HG03045 (cell line): ENCODE data around the gene AGBL1.
"Not testable (repeated sequence)": the region's sequence is repeated elsewhere in the genome, so short reads cannot be mapped to it uniquely, and the experiment has no call there.

Source experiments
- ATAC-seq: cut with Tn5 transposase; IDR thresholded peaks from one replicate; pipeline ENCODE4 v1.9.1; 2021; ENCODE audit warnings: mild to moderate bottlenecking, moderate library complexity; ENCODE audit not compliant: unreplicated experiment

AGBL1 gene

DNA sequence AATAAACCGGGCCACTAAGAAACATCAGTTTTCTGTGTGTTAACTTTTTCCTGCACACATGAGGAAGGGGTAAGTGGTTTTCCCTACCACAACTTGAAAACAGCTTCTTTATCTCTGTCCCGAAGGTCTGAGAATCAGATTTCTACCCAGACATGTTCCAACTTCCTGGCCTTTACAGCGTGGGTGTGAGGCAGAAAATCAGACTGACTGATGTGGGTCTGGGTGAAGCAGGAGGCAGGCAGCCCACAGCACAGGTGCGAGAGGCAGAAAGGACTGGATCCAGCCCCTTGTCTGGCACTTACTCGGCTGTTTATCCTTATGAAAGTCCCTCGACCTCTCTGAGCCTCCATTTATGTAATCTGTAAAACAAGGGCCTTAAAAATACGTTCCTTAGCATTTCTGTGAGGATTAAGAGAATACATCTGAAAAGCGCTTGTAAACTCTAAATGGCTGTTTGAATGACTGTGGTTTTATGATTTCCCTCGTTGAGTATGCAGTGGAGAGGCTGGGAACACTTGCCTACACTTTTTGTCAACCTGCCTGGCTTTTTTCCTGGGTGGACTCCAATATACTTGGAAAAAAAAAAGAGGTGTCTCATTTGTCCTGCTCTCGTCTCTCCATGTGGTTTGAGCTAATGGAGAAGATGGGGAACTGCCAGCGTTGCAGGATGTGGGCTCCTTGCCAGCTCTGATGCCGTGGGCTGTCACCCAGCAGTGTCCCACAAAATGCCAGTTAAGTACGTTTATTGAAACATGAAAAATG lies 3.1 kb downstream of the AGBL1 start:
- no peak for ATAC-seq

- ATAC-seq: no peak
Measured at GRCh38 chr15:86087808-86088207, 8.1 kb downstream of the AGBL1 start.

- no peak for ATAC-seq
Measured at GRCh38 chr15:86089422-86089821, 9.8 kb downstream of the AGBL1 start.

- no peak for ATAC-seq
Measured at GRCh38 chr15:86101818-86102217, 22.1 kb downstream of the AGBL1 start.

DNA sequence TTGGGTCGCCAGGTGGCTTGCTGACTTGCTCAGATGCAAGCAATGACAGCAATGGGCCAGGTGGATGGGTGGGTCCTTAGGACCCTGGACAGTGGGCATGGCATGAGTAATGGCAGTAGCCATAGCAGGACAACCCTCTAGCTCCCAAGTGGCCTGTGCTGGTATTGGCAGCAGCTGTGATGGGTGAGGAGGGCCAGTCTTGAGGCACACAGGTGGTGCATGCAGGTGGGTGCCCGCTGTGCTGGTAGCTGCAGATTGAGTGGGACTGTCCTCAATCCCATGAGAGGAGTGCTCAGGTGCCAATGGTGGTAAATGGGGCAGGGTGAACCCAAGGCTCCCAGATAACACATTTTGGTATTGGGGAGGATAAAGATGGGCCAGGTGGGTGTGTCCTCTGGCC lies 24.2 kb downstream of the AGBL1 start:
- ATAC-seq: no peak

DNA sequence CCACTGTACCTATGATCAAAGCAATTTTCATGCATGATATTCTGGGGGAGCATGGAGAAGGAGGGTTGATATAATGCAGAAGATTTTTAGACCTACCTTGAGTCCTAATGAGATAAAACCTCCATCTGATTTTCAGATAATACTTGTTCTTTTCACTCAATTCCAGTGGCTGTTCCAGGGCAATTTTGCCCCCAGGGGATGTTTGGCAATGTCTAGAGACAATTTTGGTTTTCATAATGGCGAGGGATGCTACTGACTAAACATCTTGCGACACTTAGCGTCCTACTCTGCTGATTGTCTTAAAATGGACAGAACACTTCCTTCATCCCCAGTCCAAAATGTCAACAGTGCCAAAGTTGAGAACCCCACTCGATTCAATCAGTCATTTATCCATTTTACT lies 26.6 kb downstream of the AGBL1 start:
- ATAC-seq: no peak

DNA sequence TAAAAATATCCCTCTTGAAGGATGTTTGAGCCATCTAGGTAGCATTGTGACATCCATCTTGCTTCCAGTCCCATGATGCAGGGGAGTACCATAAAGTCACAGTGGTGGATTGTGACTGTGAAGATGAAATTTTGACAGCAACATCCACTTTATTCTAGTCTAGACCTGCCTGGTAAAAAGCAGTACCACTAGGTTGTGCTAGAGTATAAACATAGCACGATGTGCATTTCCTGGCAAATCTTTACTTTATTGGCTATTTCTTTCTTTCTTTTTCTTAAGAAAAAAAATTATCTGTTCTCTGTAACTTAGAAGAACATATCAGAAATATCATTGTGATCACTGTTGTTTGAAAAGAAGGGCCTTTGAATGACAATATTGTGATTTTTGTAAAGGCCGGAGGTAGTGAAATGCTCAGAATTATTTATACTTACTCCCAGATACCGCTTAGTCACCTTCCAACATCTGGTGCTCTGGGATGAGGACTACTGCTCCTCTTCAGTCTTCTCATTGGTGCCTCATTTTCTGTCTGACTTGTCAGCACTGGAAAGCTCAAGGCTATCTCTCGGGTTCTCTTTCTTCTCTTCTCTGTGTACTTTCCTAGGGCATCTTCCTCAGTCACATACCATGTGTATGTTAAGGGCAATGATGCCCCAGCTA lies 35.6 kb downstream of the AGBL1 start:
- no peak for ATAC-seq

DNA sequence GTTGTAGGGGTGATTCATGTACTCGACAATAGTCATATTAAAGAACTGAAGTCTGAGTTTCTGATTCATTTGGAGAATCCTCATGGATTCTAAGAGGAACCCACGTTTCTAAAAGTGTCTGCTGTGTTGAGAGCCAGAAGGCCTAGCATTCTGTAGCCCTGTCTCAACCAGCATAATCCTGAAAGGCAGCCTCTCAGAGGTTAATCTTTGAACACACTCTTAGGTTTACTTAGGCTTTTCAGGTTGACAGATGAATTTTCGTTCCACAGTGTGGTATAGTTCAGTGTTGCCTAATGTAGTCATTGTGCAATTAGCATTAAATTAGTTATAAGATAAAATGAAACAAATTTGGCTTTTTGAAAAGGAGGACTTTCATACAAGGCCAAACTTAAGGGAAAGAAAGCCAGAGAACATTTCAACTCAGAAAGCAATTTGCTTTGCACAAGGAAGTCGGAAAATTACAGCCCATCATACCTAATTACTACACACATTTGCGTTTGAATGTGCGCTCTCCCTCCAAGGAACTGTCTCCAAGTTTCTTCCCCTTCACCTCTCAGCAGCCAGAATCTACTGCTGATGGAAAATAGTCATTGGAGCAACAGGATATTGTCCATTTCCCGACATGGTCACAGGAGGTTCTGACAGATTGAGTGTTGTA lies 42.0 kb downstream of the AGBL1 start:
- ATAC-seq: no peak

- not testable (repeated sequence) for ATAC-seq
Measured at GRCh38 chr15:86122691-86123391, 43.2 kb downstream of the AGBL1 start.

GRCh38 chr15:86125775-86126174 lies 46.1 kb downstream of the AGBL1 start:
- no peak for ATAC-seq

- no peak for ATAC-seq
Measured at GRCh38 chr15:86127547-86127946, 47.9 kb downstream of the AGBL1 start.

- ATAC-seq: no peak
Measured at GRCh38 chr15:86135041-86135440, 55.4 kb downstream of the AGBL1 start.

DNA sequence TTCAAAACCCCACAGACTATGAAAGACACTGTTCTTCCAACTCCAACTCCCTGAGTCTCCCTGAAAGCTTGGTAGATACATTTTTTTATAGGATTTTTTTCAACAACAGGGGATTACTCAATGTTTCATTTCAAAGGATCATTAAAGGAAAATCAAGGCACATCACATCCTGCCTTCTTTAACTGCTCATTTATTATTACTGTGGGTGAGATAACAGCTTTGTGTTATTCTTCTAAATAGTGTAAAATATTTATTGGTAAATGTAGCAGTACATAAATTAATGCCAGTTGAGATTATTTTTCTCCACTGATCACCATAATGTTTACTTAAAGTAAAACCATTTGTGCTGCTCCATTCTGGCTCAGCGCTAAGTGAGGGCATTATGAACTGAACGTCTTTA lies 57.2 kb downstream of the AGBL1 start:
- no peak for ATAC-seq

- no peak for ATAC-seq
Measured at GRCh38 chr15:86138798-86139197, 59.1 kb downstream of the AGBL1 start.

DNA sequence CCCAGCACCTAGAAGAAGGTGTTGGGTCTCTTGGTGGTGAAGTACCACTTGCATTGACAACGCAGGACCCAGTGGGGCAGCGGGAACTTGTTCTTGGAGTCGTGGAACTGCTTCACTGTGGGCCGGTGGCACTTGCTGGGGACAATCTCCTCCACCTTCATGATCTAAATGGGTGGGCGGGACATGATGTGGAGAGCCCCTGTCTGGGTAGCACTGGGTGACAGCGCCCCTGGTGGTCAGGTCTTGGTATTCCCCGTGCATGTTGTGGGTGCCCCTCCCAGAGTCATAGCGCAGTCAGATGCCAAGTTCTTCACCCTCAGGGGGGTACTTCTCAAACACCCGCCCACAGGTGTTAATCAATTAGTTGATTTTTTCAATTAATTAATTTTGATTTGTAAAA lies 60.2 kb downstream of the AGBL1 start:
- ATAC-seq: no peak

- ATAC-seq: no peak
Measured at GRCh38 chr15:86154705-86155104, 75.0 kb downstream of the AGBL1 start.

- ATAC-seq: no peak
Measured at GRCh38 chr15:86155551-86155950, 75.9 kb downstream of the AGBL1 start.

DNA sequence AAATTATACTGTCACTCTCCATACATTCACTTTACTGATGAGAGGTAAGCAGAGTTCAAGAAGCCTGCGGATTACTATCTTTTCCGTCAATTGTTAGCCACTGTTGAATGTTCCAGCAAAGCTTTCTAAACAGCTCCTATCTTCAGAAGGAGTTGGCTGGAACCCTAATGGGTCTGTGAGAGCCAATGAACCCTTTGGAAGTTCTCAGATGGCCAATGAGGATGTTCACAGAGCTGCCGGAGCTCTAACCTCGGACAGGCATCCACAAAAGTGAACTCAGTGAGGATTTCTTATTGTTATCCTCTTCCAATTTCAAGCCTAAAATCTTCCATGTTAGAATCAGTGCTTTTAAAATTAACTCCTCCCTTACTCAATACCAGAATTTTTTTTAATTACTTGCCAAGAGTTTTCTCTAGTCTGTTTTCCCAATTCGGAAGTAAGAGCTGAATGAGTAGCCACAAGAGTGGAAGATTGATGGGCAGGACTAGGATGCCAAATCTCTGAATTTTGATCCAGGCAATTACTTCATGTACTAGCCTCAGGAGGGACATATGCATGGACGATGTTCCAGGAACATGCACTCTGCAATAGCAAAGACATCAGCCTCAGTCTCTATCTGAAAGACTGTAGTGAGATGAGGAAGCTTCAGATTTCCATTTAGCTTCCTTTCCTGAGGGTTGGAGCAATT lies 78.1 kb downstream of the AGBL1 start:
- ATAC-seq: no peak

DNA sequence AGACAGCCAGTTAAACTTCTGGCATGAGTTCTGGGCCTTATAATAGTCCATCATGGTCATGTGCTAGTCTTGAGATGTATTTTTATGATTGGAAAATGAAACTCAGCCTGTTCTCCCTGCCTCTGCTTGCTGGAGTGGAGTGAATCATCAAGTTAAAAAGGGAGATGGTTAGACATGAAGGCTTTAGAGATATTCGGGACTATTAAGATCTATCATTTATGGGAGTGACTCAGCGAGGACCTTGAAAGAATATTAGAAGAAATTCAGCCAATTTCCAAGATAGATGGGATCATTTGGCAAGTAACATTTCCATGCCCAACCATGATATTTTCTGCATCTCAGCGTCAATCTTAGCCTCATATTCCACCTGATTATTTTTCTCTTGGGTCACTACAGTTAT lies 79.8 kb downstream of the AGBL1 start:
- ATAC-seq: no peak

DNA sequence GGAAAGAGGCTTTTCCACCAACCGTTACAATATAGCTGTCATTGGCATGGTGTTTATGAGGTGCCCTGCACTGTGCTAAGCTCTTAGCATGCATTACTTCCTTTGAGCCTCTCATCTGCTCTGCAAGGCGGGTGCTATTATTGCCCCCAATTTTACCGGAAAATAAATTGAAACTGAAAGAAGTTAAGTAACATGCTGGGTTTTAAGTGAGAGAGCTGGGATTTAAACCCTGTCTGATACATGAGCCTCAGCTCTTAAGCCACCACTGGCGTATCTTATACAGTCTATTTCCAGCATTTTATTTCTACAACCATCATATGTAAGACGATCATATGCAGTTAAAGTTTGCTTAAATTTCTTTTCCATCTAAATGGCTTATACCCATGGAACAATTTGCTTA lies 81.6 kb downstream of the AGBL1 start:
- ATAC-seq: no peak

DNA sequence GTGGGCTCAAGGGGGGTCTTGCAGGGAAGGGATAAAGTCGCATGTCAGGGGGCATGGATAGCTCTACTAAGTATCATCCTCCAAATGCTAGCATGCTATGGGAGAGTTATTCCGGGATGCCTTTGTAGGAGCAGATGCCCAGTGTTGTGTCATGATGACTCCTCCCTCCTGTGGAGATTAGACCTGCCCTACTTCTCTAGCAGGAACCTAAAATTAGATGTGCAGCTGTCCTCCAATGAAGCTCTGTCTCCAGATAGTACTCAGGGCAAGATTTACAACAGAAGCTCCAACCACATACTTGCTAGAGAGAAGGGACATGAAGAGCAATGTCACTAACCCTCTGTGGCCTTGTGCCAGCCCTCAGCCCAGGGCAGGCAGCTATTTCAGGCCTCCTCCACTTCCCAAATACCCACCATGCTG lies 82.5 kb downstream of the AGBL1 start:
- no peak for ATAC-seq
